ENCODE results near the gene TRPC6.

DNA sequence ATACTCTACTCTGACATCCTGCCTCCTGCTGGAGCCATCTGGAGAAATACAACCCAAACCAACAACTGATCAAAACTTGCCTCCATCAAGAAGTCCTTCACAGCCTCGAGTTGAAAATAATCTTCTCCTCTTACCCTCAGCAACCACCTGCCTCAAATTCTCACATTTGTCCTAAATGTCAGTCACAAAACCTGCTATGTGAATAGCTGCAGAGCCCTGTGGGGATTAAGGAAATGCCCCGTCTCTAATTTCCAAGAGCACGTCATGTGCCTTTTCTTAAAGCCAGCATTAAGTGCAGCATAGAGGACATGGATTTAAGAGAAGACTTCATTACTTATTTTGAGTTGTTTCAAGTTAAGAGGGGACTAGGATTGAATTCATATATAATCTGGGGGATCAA, 105.9 kb downstream of the TRPC6 start:
- TF ChIP-seq, protein P1, sequence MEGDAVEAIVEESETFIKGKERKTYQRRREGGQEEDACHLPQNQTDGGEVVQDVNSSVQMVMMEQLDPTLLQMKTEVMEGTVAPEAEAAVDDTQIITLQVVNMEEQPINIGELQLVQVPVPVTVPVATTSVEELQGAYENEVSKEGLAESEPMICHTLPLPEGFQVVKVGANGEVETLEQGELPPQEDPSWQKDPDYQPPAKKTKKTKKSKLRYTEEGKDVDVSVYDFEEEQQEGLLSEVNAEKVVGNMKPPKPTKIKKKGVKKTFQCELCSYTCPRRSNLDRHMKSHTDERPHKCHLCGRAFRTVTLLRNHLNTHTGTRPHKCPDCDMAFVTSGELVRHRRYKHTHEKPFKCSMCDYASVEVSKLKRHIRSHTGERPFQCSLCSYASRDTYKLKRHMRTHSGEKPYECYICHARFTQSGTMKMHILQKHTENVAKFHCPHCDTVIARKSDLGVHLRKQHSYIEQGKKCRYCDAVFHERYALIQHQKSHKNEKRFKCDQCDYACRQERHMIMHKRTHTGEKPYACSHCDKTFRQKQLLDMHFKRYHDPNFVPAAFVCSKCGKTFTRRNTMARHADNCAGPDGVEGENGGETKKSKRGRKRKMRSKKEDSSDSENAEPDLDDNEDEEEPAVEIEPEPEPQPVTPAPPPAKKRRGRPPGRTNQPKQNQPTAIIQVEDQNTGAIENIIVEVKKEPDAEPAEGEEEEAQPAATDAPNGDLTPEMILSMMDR (IDR thresholded peaks at IDR 0.05 in 4 of 5, conservative IDR thresholded peaks at IDR 0.05 in 1 of 5) = no peak
- TF ChIP-seq POLR2A (IDR thresholded peaks at IDR 0.05) = no peak
